A673 (cell line): ENCODE data around the gene SGCD. TPM values are rescaled to one million over a fixed set of nuclear protein-coding genes. Genes with fewer than 3 reads are reported as not detected.

ENCODE experiments used
- BruUV-seq: library from RNA; stranded (reverse); fragments of 400-500 nt; replicated peaks from 2 replicates; lab custom pipeline; 2021; lab: Mats Ljungman, UMichigan
- CTCF ChIA-PET: fragments of 300-600 bp; sonication (Branson Sonifier 250); formaldehyde crosslinking; loops from one replicate; lab custom pipeline; 2022; ENCODE audit warnings: antibody characterized with exemption; lab: Charles Lee
- POLR2A ChIA-PET: fragments of 300-600 bp; sonication (Branson Sonifier 250); formaldehyde crosslinking; loops from one replicate; lab custom pipeline; 2022; ENCODE audit warnings: antibody characterized with exemption; ENCODE audit not compliant: low non-redundant PET; lab: Charles Lee
- DNase-seq: peaks from one replicate; pipeline ENCODE4 v3.0.0-alpha.2; 2015; ENCODE audit warnings: low spot score
- H3K27ac ChIP-seq: fragments of 200-600 bp; sonication (generic); 2 replicates; pipeline ENCODE4 v1.5.1; 2016; ENCODE audit warnings: mixed run types, low read depth, mild to moderate bottlenecking, mixed read lengths, antibody characterized with exemption, low read length; ENCODE audit not compliant: poor library complexity, severe bottlenecking
- H3K27me3 ChIP-seq: fragments of 200-600 bp; sonication (generic); replicated peaks from 2 replicates; pipeline ENCODE4 v1.6.1; 2017; ENCODE audit warnings: mixed run types, low read depth, mild to moderate bottlenecking, mixed read lengths, antibody characterized with exemption, low read length; ENCODE audit not compliant: insufficient read depth, poor library complexity
- H3K36me3 ChIP-seq: fragments of 200-600 bp; sonication (generic); 2 replicates; pipeline ENCODE4 v1.6.1; 2016; ENCODE audit warnings: mixed run types, mild to moderate bottlenecking, mixed read lengths, antibody characterized with exemption, low read length; ENCODE audit not compliant: insufficient read depth, poor library complexity, severe bottlenecking
- H3K4me1 ChIP-seq: fragments of 200-600 bp; sonication (generic); 2 replicates; pipeline ENCODE4 v1.6.1; 2017; ENCODE audit warnings: mixed run types, mild to moderate bottlenecking, mixed read lengths, antibody characterized with exemption, low read length; ENCODE audit not compliant: insufficient read depth, poor library complexity, severe bottlenecking
- H3K4me3 ChIP-seq: fragments of 200-600 bp; sonication (generic); 2 replicates; pipeline ENCODE4 v1.5.1; 2016; ENCODE audit warnings: low read depth, mixed run types, mild to moderate bottlenecking, mixed read lengths, low read length; ENCODE audit not compliant: poor library complexity, severe bottlenecking
- H3K9me3 ChIP-seq: fragments of 200-600 bp; sonication (generic); 2 replicates; pipeline ENCODE4 v1.6.1; 2016; ENCODE audit warnings: mixed run types, low read depth, mild to moderate bottlenecking, mixed read lengths, antibody characterized with exemption, low read length; ENCODE audit not compliant: poor library complexity, severe bottlenecking
- EZH2 ChIP-seq: fragments of 200-600 bp; sonication (generic); IDR thresholded peaks from 2 replicates; pipeline ENCODE4 v1.6.1; 2017; ENCODE audit warnings: borderline replicate concordance, low read depth, mild to moderate bottlenecking, mixed read lengths, antibody characterized with exemption, low read length; ENCODE audit not compliant: poor library complexity, severe bottlenecking
- intact Hi-C: fragments of 100-400 bp; cut with micrococcal nuclease; formaldehyde crosslinking; loops from one replicate; pipeline ENCODE4 v1.10.0; 2022; ENCODE audit not compliant: unreplicated experiment
- total RNA-seq: library from RNA; stranded (reverse); gene quantifications from 2 replicates; pipeline ENCODE4 v1.2.3, GENCODE V29; 2021
- TF ChIP-seq, protein P1 (sequence below): fragments of 300-800, 200-600 bp; sonication (generic); conservative IDR thresholded peaks from 2 replicates; pipeline ENCODE4 v1.5.1; 2017; ENCODE audit warnings: low read depth, mild to moderate bottlenecking, antibody characterized with exemption, low read length, moderate library complexity, mixed read lengths

SGCD gene
- total RNA-seq, 1 experiment from 2014 or later, result 0.17 TPM

DNA sequence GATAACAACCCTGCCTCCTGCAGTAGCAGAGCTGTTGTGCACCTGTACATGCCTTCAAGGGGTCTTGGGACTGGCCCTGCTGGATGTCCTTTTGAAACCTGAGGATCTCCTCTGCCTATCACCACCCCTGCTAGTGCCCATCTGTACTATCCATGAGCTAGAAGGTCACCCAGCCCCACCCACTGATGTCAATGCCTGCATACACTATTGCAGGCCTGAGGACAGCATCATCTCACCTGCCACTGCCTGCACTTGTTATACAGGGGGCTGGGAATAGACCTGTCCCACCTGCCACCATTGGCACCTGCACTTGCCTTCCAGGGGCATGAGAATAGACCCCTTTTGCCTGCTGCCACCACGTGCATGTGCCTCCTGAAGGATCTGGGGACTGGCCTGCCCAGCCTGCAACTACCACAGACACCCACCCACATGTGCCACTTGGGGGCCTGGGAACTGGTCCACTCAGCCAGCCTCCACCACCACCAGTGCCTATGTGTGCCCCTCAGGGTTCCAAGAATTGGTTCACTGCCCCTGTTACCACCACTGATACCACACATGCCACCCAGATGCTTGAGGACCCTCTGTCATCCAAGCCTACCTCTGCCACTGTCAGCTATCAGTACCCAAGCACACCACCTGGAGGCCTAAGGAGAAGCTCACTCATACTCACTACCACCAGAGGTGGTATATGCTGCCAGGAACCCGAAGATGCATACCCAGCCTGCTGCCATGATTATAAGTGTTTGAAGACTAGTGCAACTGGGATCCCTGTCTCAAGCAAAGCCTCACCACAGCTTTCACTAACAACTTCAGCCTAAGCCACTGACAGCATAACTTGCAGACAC is 159.7 kb downstream of the SGCD start:
- H3K4me3 ChIP-seq, result no peak overlapping the region
- DNase-seq, result no peak
- BruUV-seq, result no TSS peak
- intact Hi-C loops, result no loop called here
- ChIA-PET POLR2A (no interaction called here), CTCF (no interaction called here)
- TF ChIP-seq, protein P1, sequence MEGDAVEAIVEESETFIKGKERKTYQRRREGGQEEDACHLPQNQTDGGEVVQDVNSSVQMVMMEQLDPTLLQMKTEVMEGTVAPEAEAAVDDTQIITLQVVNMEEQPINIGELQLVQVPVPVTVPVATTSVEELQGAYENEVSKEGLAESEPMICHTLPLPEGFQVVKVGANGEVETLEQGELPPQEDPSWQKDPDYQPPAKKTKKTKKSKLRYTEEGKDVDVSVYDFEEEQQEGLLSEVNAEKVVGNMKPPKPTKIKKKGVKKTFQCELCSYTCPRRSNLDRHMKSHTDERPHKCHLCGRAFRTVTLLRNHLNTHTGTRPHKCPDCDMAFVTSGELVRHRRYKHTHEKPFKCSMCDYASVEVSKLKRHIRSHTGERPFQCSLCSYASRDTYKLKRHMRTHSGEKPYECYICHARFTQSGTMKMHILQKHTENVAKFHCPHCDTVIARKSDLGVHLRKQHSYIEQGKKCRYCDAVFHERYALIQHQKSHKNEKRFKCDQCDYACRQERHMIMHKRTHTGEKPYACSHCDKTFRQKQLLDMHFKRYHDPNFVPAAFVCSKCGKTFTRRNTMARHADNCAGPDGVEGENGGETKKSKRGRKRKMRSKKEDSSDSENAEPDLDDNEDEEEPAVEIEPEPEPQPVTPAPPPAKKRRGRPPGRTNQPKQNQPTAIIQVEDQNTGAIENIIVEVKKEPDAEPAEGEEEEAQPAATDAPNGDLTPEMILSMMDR, result no peak
- no peak for TF ChIP-seq EZH2
- no peaks in the 10 kb centered on the region for H3K9me3 ChIP-seq
- H3K27ac ChIP-seq, result no peak overlapping the region
- H3K27me3 ChIP-seq, result no peaks in the 10 kb centered on the region
- H3K36me3 ChIP-seq, result no peaks in the 10 kb centered on the region
- H3K4me1 ChIP-seq, result no peaks in the 10 kb centered on the region

DNA sequence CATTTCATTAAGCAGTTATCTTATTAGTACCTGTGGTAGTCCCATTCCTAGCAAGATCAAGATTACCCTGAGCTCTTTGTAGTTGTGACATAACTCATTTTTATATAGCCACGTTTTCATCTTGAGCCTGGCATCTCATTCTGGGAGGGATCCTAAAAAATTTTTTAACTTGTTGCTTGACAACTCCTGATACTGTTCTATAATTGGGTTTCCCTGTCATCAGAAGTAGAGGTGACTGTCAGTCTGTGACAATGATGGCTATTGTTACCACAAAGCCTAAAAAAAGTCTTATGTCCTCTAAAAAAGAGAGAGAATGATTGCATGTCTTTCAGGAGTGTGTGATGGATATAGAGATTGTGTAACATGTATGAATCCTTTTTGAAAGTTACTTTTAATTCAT is 164.8 kb downstream of the SGCD start:
- Histone ChIP-seq H3K27ac (no peak overlapping the region), H3K27me3 (no peaks in the 10 kb centered on the region), H3K36me3 (no peaks in the 10 kb centered on the region), H3K9me3 (no peaks in the 10 kb centered on the region), H3K4me3 (no peak overlapping the region), H3K4me1 (no peaks in the 10 kb centered on the region)
- DNase-seq, result no peak
- BruUV-seq, result no TSS peak
- intact Hi-C loops, result no loop called here
- POLR2A ChIA-PET, result no interaction called here
- TF ChIP-seq EZH2, result no peak
- TF ChIP-seq, protein P1, result no peak
- CTCF ChIA-PET, result no interaction called here

DNA sequence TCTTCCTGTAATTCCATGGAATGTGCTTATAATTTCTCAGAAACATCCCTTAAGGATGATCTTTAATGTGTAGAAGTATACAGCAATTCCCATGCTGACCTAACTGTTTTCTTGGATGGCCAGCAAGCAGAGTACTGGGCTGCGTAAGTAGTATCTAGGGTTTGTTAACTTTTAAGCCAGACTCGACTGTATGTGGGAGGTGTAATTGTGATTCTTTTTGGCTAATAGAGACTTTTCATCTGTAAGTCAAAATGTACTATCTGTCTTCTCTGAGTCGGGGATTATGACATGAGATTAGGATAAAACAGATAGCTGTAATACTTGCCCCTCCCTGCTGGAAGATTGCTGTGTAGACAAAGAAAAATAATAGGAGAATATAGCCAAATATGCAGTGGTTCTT is 169.3 kb downstream of the SGCD start:
- no TSS peak for BruUV-seq
- TF ChIP-seq, protein P1, result no peak
- TF ChIP-seq EZH2, result no peak
- ChIA-PET POLR2A (no interaction called here), CTCF (no interaction called here)
- Histone ChIP-seq H3K27me3 (no peaks in the 10 kb centered on the region), H3K36me3 (no peaks in the 10 kb centered on the region), H3K4me3 (no peak overlapping the region), H3K27ac (no peak overlapping the region), H3K4me1 (no peaks in the 10 kb centered on the region), H3K9me3 (no peaks in the 10 kb centered on the region)
- intact Hi-C loops, result no loop called here
- no peak for DNase-seq
